HG03095 (cell line): ENCODE results near the gene IQGAP1.
"Not testable (repeated sequence)": the region's sequence is repeated elsewhere in the genome, so short reads cannot be mapped to it uniquely, and the experiment has no call there.

Experiments
- ATAC-seq: cut with Tn5 transposase; IDR thresholded peaks from one replicate; pipeline ENCODE4 v1.9.1; 2021; ENCODE audit warnings: moderate library complexity; ENCODE audit not compliant: unreplicated experiment

The IQGAP1 gene

GRCh38 chr15:90387534-90388461 lies at the start of gene IQGAP1:
IQGAP1 (plus strand) TSS chr15:90388242; CDS start chr15:90388342, 100 bp downstream.
- peak; percentile 91 for ATAC-seq

- ATAC-seq, result no peak
Measured at GRCh38 chr15:90338532-90338931, 49.5 kb upstream of the IQGAP1 start.

- no peak for ATAC-seq
Measured at GRCh38 chr15:90340345-90340744, 47.7 kb upstream of the IQGAP1 start.

- ATAC-seq, result no peak
Measured at GRCh38 chr15:90343302-90343790, 44.7 kb upstream of the IQGAP1 start.

- ATAC-seq, result no peak
Measured at GRCh38 chr15:90344662-90345061, 43.4 kb upstream of the IQGAP1 start.

GRCh38 chr15:90345857-90346256 lies 42.2 kb upstream of the IQGAP1 start:
- ATAC-seq, result no peak

GRCh38 chr15:90347431-90348065 lies 40.5 kb upstream of the IQGAP1 start:
- ATAC-seq, result not testable (repeated sequence)

GRCh38 chr15:90348456-90348855 lies 39.6 kb upstream of the IQGAP1 start:
- ATAC-seq, result no peak

GRCh38 chr15:90349072-90349471 lies 39.0 kb upstream of the IQGAP1 start:
- ATAC-seq, result no peak

- ATAC-seq, result no peak
Measured at GRCh38 chr15:90349821-90350220, 38.2 kb upstream of the IQGAP1 start.

- ATAC-seq, result peak; percentile 4
Measured at GRCh38 chr15:90351479-90352106, 36.4 kb upstream of the IQGAP1 start.

GRCh38 chr15:90352107-90352893 lies 35.7 kb upstream of the IQGAP1 start, which contains the start of gene ZNF774:
ZNF774 (plus strand) TSS chr15:90352284; CDS start chr15:90354661, 2,377 bp downstream.
- ATAC-seq, result peak; percentile 99

- no peak for ATAC-seq
Measured at GRCh38 chr15:90354986-90355385, 33.1 kb upstream of the IQGAP1 start.

GRCh38 chr15:90358124-90359033 lies 29.7 kb upstream of the IQGAP1 start:
- ATAC-seq, result no peak

- ATAC-seq, result no peak
Measured at GRCh38 chr15:90360746-90361145, 27.3 kb upstream of the IQGAP1 start.

- no peak for ATAC-seq
Measured at GRCh38 chr15:90362936-90363212, 25.2 kb upstream of the IQGAP1 start.

GRCh38 chr15:90364251-90364650 lies 23.8 kb upstream of the IQGAP1 start:
- ATAC-seq, result no peak

- ATAC-seq, result no peak
Measured at GRCh38 chr15:90365414-90366055, 22.5 kb upstream of the IQGAP1 start.

GRCh38 chr15:90367576-90367975 lies 20.5 kb upstream of the IQGAP1 start:
- ATAC-seq, result no peak
